K562 (cell line): ENCODE measurements around the gene NR6A1. TPM values are rescaled to one million over a fixed set of nuclear protein-coding genes. Genes with fewer than 3 reads are reported as not detected.

Source experiments
- ATAC-seq: fragments of 200-7000 bp; cut with Tn5 transposase; 3 replicates; pipeline ENCODE4 v1.9.1; 2020; ENCODE audit warnings: moderate library complexity
- BruUV-seq: library from RNA; stranded (reverse); fragments of 400-500 nt; replicated peaks from 2 replicates; lab custom pipeline; 2021; lab: Mats Ljungman, UMichigan
- CTCF ChIA-PET: fragments of 300-600 bp; formaldehyde crosslinking; extraction: SDS; loops from one replicate; lab custom pipeline; 2021; ENCODE audit warnings: low intra/inter-chr PET ratio; lab: Yijun Ruan, JAX
- POLR2A ChIA-PET: fragments of 300-600, 350-650 bp; sonication (Branson Sonifier 250); formaldehyde crosslinking; extraction: SDS; loops from one replicate; lab custom pipeline; 2021; ENCODE audit warnings: antibody characterized with exemption, inconsistent platforms; lab: Yijun Ruan, JAX
- DNase-seq, 4 experiments: peaks; one replicate each; pipeline versions ENCODE4 v3.0.0 to v3.0.0-alpha.2; 2011 to 2018; ENCODE audit warnings: low spot score in 3 of 4, mixed read lengths in 3 of 4; ENCODE audit errors: extremely low read depth in 1 of 4
- FAIRE-seq: peaks from 2 replicates; lab custom pipeline; 2011; peaks lifted over from hg19 to GRCh38; lab: Jason Lieb, UNC
- H2AFZ ChIP-seq: 2 replicates; pipeline ENCODE4 v1.6.0; 2011; ENCODE audit warnings: low read depth, low read length, control low read depth, inconsistent platforms
- H3K27ac ChIP-seq: fragments of 200-600 bp; 3 replicates; pipeline ENCODE4 v1.8.0; 2011; ENCODE audit warnings: low read depth, mild to moderate bottlenecking, control low read depth, inconsistent platforms, low read length, moderate library complexity, mixed read lengths; ENCODE audit errors: extremely low read depth
- H3K27me3 ChIP-seq, 2 experiments: fragments of 300-600 bp in 1 of 2; 2 replicates in 1 of 2; 3 replicates in 1 of 2; pipeline versions ENCODE4 v1.6.0 to v1.8.0; 2011; ENCODE audit warnings: inconsistent platforms in 2 of 2, low read length in 2 of 2, mild to moderate bottlenecking in 1 of 2, mixed read lengths in 1 of 2, moderate library complexity in 1 of 2; ENCODE audit not compliant: control insufficient read depth in 2 of 2, insufficient read depth in 2 of 2
- H3K36me3 ChIP-seq: fragments of 300-600 bp; 3 replicates; pipeline ENCODE4 v1.8.0; 2011; ENCODE audit warnings: mild to moderate bottlenecking, low read length, inconsistent platforms; ENCODE audit not compliant: control insufficient read depth, insufficient read depth
- H3K4me1 ChIP-seq, 2 experiments: fragments of 200-600 bp in 1 of 2; replicated peaks in 1 of 2; 2 replicates in 1 of 2; 3 replicates in 1 of 2; pipeline versions ENCODE4 v1.5.1 to v1.8.0; 2011; ENCODE audit warnings: inconsistent platforms in 2 of 2, low read length in 2 of 2, mild to moderate bottlenecking in 1 of 2, mixed read lengths in 1 of 2, moderate library complexity in 1 of 2; ENCODE audit not compliant: control insufficient read depth in 2 of 2, insufficient read depth in 2 of 2
- H3K4me2 ChIP-seq: 2 replicates; pipeline ENCODE4 v1.6.1; 2011; ENCODE audit warnings: low read length, control low read depth, inconsistent platforms, mixed read lengths; ENCODE audit not compliant: insufficient read depth
- H3K4me3 ChIP-seq: fragments of 200-600 bp; sonication (generic), shearing (Covaris generic); 2 replicates; pipeline ENCODE4 v1.5.1; 2016; ENCODE audit warnings: control low read depth, inconsistent platforms
- H3K79me2 ChIP-seq: fragments of 200-600 bp; 3 replicates; pipeline ENCODE4 v1.8.0; 2011; ENCODE audit warnings: low read length, inconsistent platforms; ENCODE audit not compliant: control insufficient read depth, insufficient read depth
- H3K9ac ChIP-seq, 2 experiments: 2 replicates each; pipeline versions ENCODE4 v1.6.0 to v1.6.1; 2011; ENCODE audit warnings: low read depth in 2 of 2, low read length in 2 of 2, control low read depth in 1 of 2, inconsistent platforms in 1 of 2, mild to moderate bottlenecking in 1 of 2, mixed read lengths in 1 of 2; ENCODE audit not compliant: insufficient read depth in 1 of 2
- H3K9me1 ChIP-seq: one replicate; pipeline ENCODE4 v1.6.0; 2011; ENCODE audit warnings: inconsistent platforms, mild to moderate bottlenecking, low read length, moderate library complexity; ENCODE audit not compliant: control insufficient read depth, insufficient read depth
- H3K9me3 ChIP-seq: replicated peaks from 2 replicates; pipeline ENCODE4 v1.5.1; 2011; ENCODE audit warnings: low read depth, low read length, inconsistent platforms; ENCODE audit not compliant: control insufficient read depth, insufficient read depth
- H4K20me1 ChIP-seq: replicated peaks from 2 replicates; pipeline ENCODE4 v1.6.1; 2011; ENCODE audit warnings: low read length, inconsistent platforms, mixed read lengths; ENCODE audit not compliant: control insufficient read depth, insufficient read depth
- CBFB ChIP-seq: sonication (generic); formaldehyde crosslinking; IDR thresholded peaks from 2 replicates; pipeline ENCODE4 v1.4.0; 2020; ENCODE audit warnings: mild to moderate bottlenecking, missing genetic modification reagents
- ETV5 ChIP-seq: sonication (generic); formaldehyde crosslinking; IDR thresholded peaks from 2 replicates; pipeline ENCODE4 v1.4.0; 2020; ENCODE audit warnings: low read depth, mild to moderate bottlenecking, missing genetic modification reagents
- GABPB2 ChIP-seq: fragments of 250-450 bp; sonication (Bioruptor Pico); conservative IDR thresholded peaks from 2 replicates; pipeline ENCODE4 v1.5.1; 2021; ENCODE audit warnings: mild to moderate bottlenecking
- MAFF ChIP-seq: IDR thresholded peaks from 2 replicates; pipeline ENCODE4 v1.6.1; 2012; ENCODE audit warnings: low read length, improper control_type of control experiment
- ZNF253 ChIP-seq: fragments of 250-450 bp; sonication (Bioruptor Pico); conservative IDR thresholded peaks from 2 replicates; pipeline ENCODE4 v1.6.1; 2021; ENCODE audit warnings: mild to moderate bottlenecking
- ZNF316 ChIP-seq: fragments of 450-650 bp; IDR thresholded peaks from 2 replicates; pipeline ENCODE4 v1.6.1; 2016
- ZNF561 ChIP-seq: fragments of 450-650 bp; formaldehyde crosslinking; conservative IDR thresholded peaks from 2 replicates; pipeline ENCODE4 v1.4.0; 2020; ENCODE audit warnings: mild to moderate bottlenecking, moderate library complexity
- ZNF695 ChIP-seq: fragments of 450-650 bp; formaldehyde crosslinking; IDR thresholded peaks from 2 replicates; pipeline ENCODE4 v1.4.0; 2020; ENCODE audit warnings: mild to moderate bottlenecking, moderate library complexity
- WGBS: fragments of 100-300 bp; shearing (Covaris generic); methylation state at CpG from one replicate; pipeline ENCODE4 v1.1.6; 2016; ENCODE audit warnings: low coverage, mixed read lengths; ENCODE audit not compliant: insufficient coverage; ENCODE audit errors: missing lambda C conversion rate; 5-methylcytosine and 5-hydroxymethylcytosine counted together
- in situ Hi-C: fragments of 300-500 bp; cut with MboI; formaldehyde crosslinking; loops from 4 replicates; pipeline ENCODE4 v1.15.0; 2018; ENCODE audit warnings: inconsistent platforms, mixed read lengths
- intact Hi-C: fragments of 100-400 bp; cut with micrococcal nuclease; formaldehyde crosslinking; loops from 2 replicates; pipeline ENCODE4 v1.14.2; 2022
- polyA plus RNA-seq, 8 experiments: library from polyadenylated mRNA; depleted of rRNA in 4 of 8; stranded (reverse) in 5 of 8; unstranded in 3 of 8; fragments of >200 nt; fragmentation: Nextera tagmentation in 2 of 8; fragmentation: Illumina TruSeq in 1 of 8; extraction: Ambion mirVana in 2 of 8; extraction: Trizol in 1 of 8; gene quantifications; 2 replicates each; pipeline versions ENCODE4 v1.2.1 to v1.2.3, GENCODE V29; 2011 to 2014; ENCODE audit warnings: inconsistent platforms in 1 of 8, missing spikeins in 1 of 8
- total RNA-seq, 7 experiments: library from RNA; depleted of rRNA in 6 of 7; stranded (reverse); fragments of >200 nt in 6 of 7; fragmentation: Illumina TruSeq in 2 of 7; extraction: Trizol in 2 of 7; gene quantifications; 2 replicates each; pipeline versions ENCODE4 v1.2.1 to v1.2.3, GENCODE V29; 2011 to 2021; ENCODE audit warnings: low replicate concordance in 1 of 7
- TF ChIP-seq, protein P1 (sequence below): fragments of 450-650 bp; IDR thresholded peaks from 2 replicates; pipeline ENCODE4 v1.6.1; 2016; ENCODE audit warnings: low read depth

Gene NR6A1
- total and polyA plus RNA-seq, 9 of the 15 experiments (the other 6 are each of a cell fraction or from before 2014, with no cell fraction given): 9.7 to 55.4 (median 28.3) TPM

DNA sequence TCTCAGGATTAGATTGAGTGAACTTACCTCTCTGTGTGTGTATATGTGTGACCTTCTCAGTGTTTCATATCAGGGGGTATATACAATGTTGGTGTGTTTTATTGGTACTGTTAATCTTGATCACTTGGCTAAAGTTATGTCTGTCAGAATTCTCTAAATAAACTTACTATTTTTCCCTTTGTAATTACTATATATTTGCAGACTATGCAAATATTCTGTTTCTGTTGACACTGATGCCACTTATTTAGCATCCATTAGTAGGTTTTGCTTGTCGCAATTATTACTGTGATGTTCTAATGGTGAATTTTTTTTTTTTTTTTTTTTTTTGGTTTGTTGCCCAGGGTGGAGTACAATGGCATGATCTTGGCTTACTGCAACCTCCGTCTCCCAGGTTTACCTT is 221.0 kb downstream of the NR6A1 start:
- H3K9ac ChIP-seq: no peak overlapping the region
- no peaks in the 10 kb centered on the region for H3K9me3 ChIP-seq
- ATAC-seq: no peak
- H2AFZ ChIP-seq: no peak overlapping the region
- POLR2A ChIA-PET: interaction anchor here (1.0 kb wide), 1 partner anchor 12 kb away, joined by 3 read pairs; no protein-coding TSS in a partner anchor
- peak; percentile 58 for TF ChIP-seq ZNF316
- TF ChIP-seq, protein P1, sequence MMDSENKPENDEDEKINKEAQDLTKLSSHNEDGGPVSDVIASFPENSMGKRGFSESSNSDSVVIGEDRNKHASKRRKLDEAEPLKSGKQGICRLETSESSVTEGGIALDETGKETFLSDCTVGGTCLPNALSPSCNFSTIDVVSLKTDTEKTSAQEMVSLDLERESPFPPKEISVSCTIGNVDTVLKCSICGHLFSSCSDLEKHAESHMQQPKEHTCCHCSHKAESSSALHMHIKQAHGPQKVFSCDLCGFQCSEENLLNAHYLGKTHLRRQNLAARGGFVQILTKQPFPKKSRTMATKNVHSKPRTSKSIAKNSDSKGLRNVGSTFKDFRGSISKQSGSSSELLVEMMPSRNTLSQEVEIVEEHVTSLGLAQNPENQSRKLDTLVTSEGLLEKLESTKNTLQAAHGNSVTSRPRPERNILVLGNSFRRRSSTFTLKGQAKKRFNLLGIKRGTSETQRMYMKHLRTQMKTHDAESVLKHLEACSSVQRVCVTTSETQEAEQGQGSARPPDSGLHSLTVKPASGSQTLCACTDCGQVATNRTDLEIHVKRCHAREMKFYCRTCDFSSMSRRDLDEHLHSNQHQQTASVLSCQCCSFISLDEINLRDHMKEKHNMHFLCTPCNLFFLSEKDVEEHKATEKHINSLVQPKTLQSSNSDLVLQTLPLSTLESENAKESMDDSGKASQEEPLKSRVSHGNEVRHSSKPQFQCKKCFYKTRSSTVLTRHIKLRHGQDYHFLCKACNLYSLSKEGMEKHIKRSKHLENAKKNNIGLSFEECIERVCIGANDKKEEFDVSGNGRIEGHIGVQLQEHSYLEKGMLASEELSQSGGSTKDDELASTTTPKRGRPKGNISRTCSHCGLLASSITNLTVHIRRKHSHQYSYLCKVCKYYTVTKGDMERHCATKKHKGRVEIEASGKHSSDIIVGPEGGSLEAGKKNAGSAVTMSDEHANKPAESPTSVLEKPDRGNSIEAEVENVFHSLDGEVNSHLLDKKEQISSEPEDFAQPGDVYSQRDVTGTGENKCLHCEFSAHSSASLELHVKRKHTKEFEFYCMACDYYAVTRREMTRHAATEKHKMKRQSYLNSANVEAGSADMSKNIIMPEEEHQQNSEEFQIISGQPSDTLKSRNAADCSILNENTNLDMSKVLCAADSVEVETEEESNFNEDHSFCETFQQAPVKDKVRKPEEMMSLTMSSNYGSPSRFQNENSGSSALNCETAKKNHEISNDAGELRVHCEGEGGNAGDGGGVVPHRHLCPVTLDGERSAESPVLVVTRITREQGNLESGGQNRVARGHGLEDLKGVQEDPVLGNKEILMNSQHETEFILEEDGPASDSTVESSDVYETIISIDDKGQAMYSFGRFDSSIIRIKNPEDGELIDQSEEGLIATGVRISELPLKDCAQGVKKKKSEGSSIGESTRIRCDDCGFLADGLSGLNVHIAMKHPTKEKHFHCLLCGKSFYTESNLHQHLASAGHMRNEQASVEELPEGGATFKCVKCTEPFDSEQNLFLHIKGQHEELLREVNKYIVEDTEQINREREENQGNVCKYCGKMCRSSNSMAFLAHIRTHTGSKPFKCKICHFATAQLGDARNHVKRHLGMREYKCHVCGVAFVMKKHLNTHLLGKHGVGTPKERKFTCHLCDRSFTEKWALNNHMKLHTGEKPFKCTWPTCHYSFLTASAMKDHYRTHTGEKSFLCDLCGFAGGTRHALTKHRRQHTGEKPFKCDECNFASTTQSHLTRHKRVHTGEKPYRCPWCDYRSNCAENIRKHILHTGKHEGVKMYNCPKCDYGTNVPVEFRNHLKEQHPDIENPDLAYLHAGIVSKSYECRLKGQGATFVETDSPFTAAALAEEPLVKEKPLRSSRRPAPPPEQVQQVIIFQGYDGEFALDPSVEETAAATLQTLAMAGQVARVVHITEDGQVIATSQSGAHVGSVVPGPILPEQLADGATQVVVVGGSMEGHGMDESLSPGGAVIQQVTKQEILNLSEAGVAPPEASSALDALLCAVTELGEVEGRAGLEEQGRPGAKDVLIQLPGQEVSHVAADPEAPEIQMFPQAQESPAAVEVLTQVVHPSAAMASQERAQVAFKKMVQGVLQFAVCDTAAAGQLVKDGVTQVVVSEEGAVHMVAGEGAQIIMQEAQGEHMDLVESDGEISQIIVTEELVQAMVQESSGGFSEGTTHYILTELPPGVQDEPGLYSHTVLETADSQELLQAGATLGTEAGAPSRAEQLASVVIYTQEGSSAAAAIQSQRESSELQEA: no peak
- TF ChIP-seq CBFB (CRISPR knock-in tag): no peak
- TF ChIP-seq ZNF253 (CRISPR knock-in tag): no peak
- TF ChIP-seq ETV5: no peak
- no peak for TF ChIP-seq ZNF561 (CRISPR knock-in tag)
- TF ChIP-seq ZNF695: no peak
- no peak for TF ChIP-seq GABPB2 (CRISPR knock-in tag)
- TF ChIP-seq MAFF: 0 out of 2 replicates have a peak, but pooled peaks have one; percentile 5
- TF ChIP-seq, all 486 proteins: peak for 2
- BruUV-seq: no TSS peak
- no peaks in the 10 kb centered on the region for H3K79me2 ChIP-seq
- DNase-seq: no peak
- no peaks in the 10 kb centered on the region; a peak in 1 of 5 replicates for H3K4me1 ChIP-seq
- no peak for FAIRE-seq
- H3K27me3 ChIP-seq: no peaks in the 10 kb centered on the region
- H4K20me1 ChIP-seq: no peaks in the 10 kb centered on the region
- H3K4me2 ChIP-seq: no peak overlapping the region
- H3K9me1 ChIP-seq: no peaks in the 10 kb centered on the region
- CTCF ChIA-PET: interaction anchor here (5.8 kb wide), 1 partner anchor 161 kb away, joined by 84 read pairs; no protein-coding TSS in a partner anchor
- H3K36me3 ChIP-seq: peaks cover 42% of the 10 kb centered on the region
- H3K4me3 ChIP-seq: no peak overlapping the region
- intact Hi-C loops: loop anchor here (2.0 to 5.0 kb wide), 2 partner anchors 67 to 207 kb away; no protein-coding TSS in a partner anchor
- no peak overlapping the region for H3K27ac ChIP-seq
- in situ Hi-C loops: no loop called here
- 92% methylated on average over 2 of the region's 2 CpGs for WGBS
